Dendritic cell treated with granulocyte-macrophage colony-stimulating factor and Interleukin-4, amounts not matched to agents 40 ng/mL and 50 ng/mL, for 4 days (primary cell): ENCODE data around the gene MAD1L1.
"Not testable (repeated sequence)": the region's sequence is repeated elsewhere in the genome, so short reads cannot be mapped to it uniquely, and the experiment has no call there.

Experiments
- H3K27ac Mint-ChIP-seq: one replicate; pipeline ENCODE4 v1.8.0; 2022; ENCODE audit warnings: mild to moderate bottlenecking, mixed read lengths
- H3K27me3 Mint-ChIP-seq: one replicate; pipeline ENCODE4 v1.8.0; 2022; ENCODE audit warnings: mild to moderate bottlenecking, mixed read lengths
- H3K36me3 Mint-ChIP-seq: one replicate; pipeline ENCODE4 v1.8.0; 2022; ENCODE audit warnings: low read depth, mixed read lengths
- H3K4me1 Mint-ChIP-seq: one replicate; pipeline ENCODE4 v1.8.0; 2022; ENCODE audit warnings: low read depth, mixed read lengths
- H3K4me3 Mint-ChIP-seq: one replicate; pipeline ENCODE4 v1.8.0; 2022; ENCODE audit warnings: mild to moderate bottlenecking, moderate library complexity, mixed read lengths
- H3K9me3 Mint-ChIP-seq: one replicate; pipeline ENCODE4 v1.8.0; 2022; ENCODE audit warnings: mixed read lengths
- intact Hi-C: fragments of 100-400 bp; cut with micrococcal nuclease; formaldehyde crosslinking; loops from one replicate; pipeline ENCODE4 v1.15.0; 2022

MAD1L1 gene

GRCh38 chr7:1975179-1975578 is 257.6 kb downstream of the MAD1L1 start:
- no peak overlapping the region for H3K27ac Mint-ChIP-seq
- H3K4me1 Mint-ChIP-seq, result no peaks in the 10 kb centered on the region
- no peaks in the 10 kb centered on the region for H3K9me3 Mint-ChIP-seq
- H3K36me3 Mint-ChIP-seq, result peaks cover 81% of the 10 kb centered on the region
- intact Hi-C loops, result no loop called here
- H3K4me3 Mint-ChIP-seq, result no peak overlapping the region
- H3K27me3 Mint-ChIP-seq, result no peaks in the 10 kb centered on the region

- no peak overlapping the region for H3K4me3 Mint-ChIP-seq
- no peaks in the 10 kb centered on the region for H3K27me3 Mint-ChIP-seq
- H3K36me3 Mint-ChIP-seq, result peaks cover 79% of the 10 kb centered on the region
- no peak overlapping the region for H3K27ac Mint-ChIP-seq
- no peaks in the 10 kb centered on the region for H3K9me3 Mint-ChIP-seq
- intact Hi-C loops, result no loop called here
- H3K4me1 Mint-ChIP-seq, result peaks cover 7% of the 10 kb centered on the region
These were observed 258.2 kb downstream of the MAD1L1 start for GRCh38 chr7:1974290-1975101.

- intact Hi-C loops, result no loop called here
- peaks cover 8% of the 10 kb centered on the region for H3K4me1 Mint-ChIP-seq
- no peak overlapping the region for H3K4me3 Mint-ChIP-seq
- peaks cover 74% of the 10 kb centered on the region for H3K36me3 Mint-ChIP-seq
- H3K27ac Mint-ChIP-seq, result no peak overlapping the region
- no peaks in the 10 kb centered on the region for H3K27me3 Mint-ChIP-seq
- no peaks in the 10 kb centered on the region for H3K9me3 Mint-ChIP-seq
These were observed 259.2 kb downstream of the MAD1L1 start for GRCh38 chr7:1973321-1974251.

- Mint-ChIP-seq H3K36me3 (peaks cover 74% of the 10 kb centered on the region), H3K27ac (no peak overlapping the region), H3K4me1 (peaks cover 8% of the 10 kb centered on the region), H3K27me3 (no peaks in the 10 kb centered on the region), H3K4me3 (no peak overlapping the region), H3K9me3 (no peaks in the 10 kb centered on the region)
- intact Hi-C loops, result no loop called here
These were observed 260.0 kb downstream of the MAD1L1 start for GRCh38 chr7:1972744-1973143.

GRCh38 chr7:1971946-1972654 is 260.6 kb downstream of the MAD1L1 start:
- Mint-ChIP-seq H3K9me3 (no peaks in the 10 kb centered on the region), H3K27ac (no peak overlapping the region)
- intact Hi-C loops, result no loop called here

GRCh38 chr7:1970895-1971294 is 261.9 kb downstream of the MAD1L1 start:
- Mint-ChIP-seq H3K27me3 (no peaks in the 10 kb centered on the region), H3K27ac (no peak overlapping the region), H3K36me3 (peaks cover 74% of the 10 kb centered on the region), H3K9me3 (no peaks in the 10 kb centered on the region), H3K4me1 (peaks cover 8% of the 10 kb centered on the region), H3K4me3 (no peak overlapping the region)
- intact Hi-C loops, result no loop called here

More at GRCh38 chr7:1971946-1972654, 260.6 kb downstream of the MAD1L1 start:
- Mint-ChIP-seq H3K36me3 (peaks cover 74% of the 10 kb centered on the region), H3K27me3 (no peaks in the 10 kb centered on the region), H3K4me3 (no peak overlapping the region), H3K4me1 (peaks cover 8% of the 10 kb centered on the region)

GRCh38 chr7:1970285-1970660 is 262.5 kb downstream of the MAD1L1 start:
- H3K27ac Mint-ChIP-seq, H3K9me3 Mint-ChIP-seq, H3K4me3 Mint-ChIP-seq, H3K4me1 Mint-ChIP-seq, H3K27me3 Mint-ChIP-seq, intact Hi-C loops: not testable (repeated sequence)
- H3K36me3 Mint-ChIP-seq, result peaks cover 74% of the 10 kb centered on the region

- no peaks in the 10 kb centered on the region for H3K27me3 Mint-ChIP-seq
- H3K4me1 Mint-ChIP-seq, result peaks cover 8% of the 10 kb centered on the region
- no peaks in the 10 kb centered on the region for H3K9me3 Mint-ChIP-seq
- intact Hi-C loops, result no loop called here
- peaks cover 74% of the 10 kb centered on the region for H3K36me3 Mint-ChIP-seq
- peak overlapping the region; percentile 22 for H3K27ac Mint-ChIP-seq
- no peak overlapping the region for H3K4me3 Mint-ChIP-seq
These were observed 263.1 kb downstream of the MAD1L1 start for GRCh38 chr7:1969459-1970284.

- H3K36me3 Mint-ChIP-seq, result peaks cover 76% of the 10 kb centered on the region
- no peak overlapping the region for H3K27ac Mint-ChIP-seq
- H3K4me1 Mint-ChIP-seq, result peaks cover 8% of the 10 kb centered on the region
- no peak overlapping the region for H3K4me3 Mint-ChIP-seq
- H3K27me3 Mint-ChIP-seq, result no peaks in the 10 kb centered on the region
- no peaks in the 10 kb centered on the region for H3K9me3 Mint-ChIP-seq
- intact Hi-C loops, result no loop called here
These were observed 264.2 kb downstream of the MAD1L1 start for GRCh38 chr7:1968397-1969111.

GRCh38 chr7:1967512-1968396 is 265.0 kb downstream of the MAD1L1 start:
- Mint-ChIP-seq H3K9me3 (peaks cover 1% of the 10 kb centered on the region), H3K36me3 (peaks cover 76% of the 10 kb centered on the region), H3K27ac (no peak overlapping the region), H3K4me3 (no peak overlapping the region), H3K27me3 (no peaks in the 10 kb centered on the region), H3K4me1 (peaks cover 8% of the 10 kb centered on the region)
- intact Hi-C loops, result no loop called here

GRCh38 chr7:1966631-1967200 is 266.0 kb downstream of the MAD1L1 start:
- Mint-ChIP-seq H3K4me1 (peaks cover 9% of the 10 kb centered on the region), H3K4me3 (no peak overlapping the region), H3K27me3 (no peaks in the 10 kb centered on the region), H3K9me3 (peaks cover 12% of the 10 kb centered on the region), H3K36me3 (peaks cover 80% of the 10 kb centered on the region), H3K27ac (no peak overlapping the region)
- intact Hi-C loops, result no loop called here
